Stimulated activated CD8-positive, alpha-beta memory T cell treated with anti-CD3 and anti-CD28 coated beads, Interleukin-12 subunit alpha, Interleukin-12 subunit beta, amount 100 ng/mL, for 1 hour (primary cell): Measurements from ENCODE around the gene PSAP.

Experiments used
- DNase-seq: peaks from one replicate; pipeline ENCODE4 v3.0.0-alpha.2; 2020; ENCODE audit warnings: low read depth

Gene PSAP

GRCh38 chr10:71825217-71825616 is 25.8 kb downstream of the PSAP start:
- DNase-seq, result no peak

- DNase-seq, result no peak
These were observed 26.7 kb downstream of the PSAP start for GRCh38 chr10:71824333-71824732.

GRCh38 chr10:71823356-71823755 is 27.7 kb downstream of the PSAP start:
- no peak for DNase-seq

- no peak for DNase-seq
These were observed 28.9 kb downstream of the PSAP start for GRCh38 chr10:71821909-71822763.

GRCh38 chr10:71820966-71821365 is 30.1 kb downstream of the PSAP start:
- no peak for DNase-seq

GRCh38 chr10:71819985-71820384 is 31.1 kb downstream of the PSAP start:
- no peak for DNase-seq

GRCh38 chr10:71819441-71819861 is 31.6 kb downstream of the PSAP start:
- no peak for DNase-seq

- no peak for DNase-seq
These were observed 32.3 kb downstream of the PSAP start for GRCh38 chr10:71818674-71819260.

GRCh38 chr10:71817831-71818655 is 33.0 kb downstream of the PSAP start:
- DNase-seq, result no peak

GRCh38 chr10:71816936-71817618 is 34.0 kb downstream of the PSAP start:
- DNase-seq, result no peak

GRCh38 chr10:71816421-71816851 is 34.6 kb downstream of the PSAP start:
- no peak for DNase-seq

- DNase-seq, result no peak
These were observed 35.4 kb downstream of the PSAP start for GRCh38 chr10:71815515-71816130.

- no peak for DNase-seq
These were observed 36.1 kb downstream of the PSAP start for GRCh38 chr10:71814922-71815411.

GRCh38 chr10:71812913-71813590 is 38.0 kb downstream of the PSAP start:
- no peak for DNase-seq

- peak; percentile 64 for DNase-seq
These were observed 38.8 kb downstream of the PSAP start for GRCh38 chr10:71812016-71812912.

GRCh38 chr10:71811351-71811750 is 39.7 kb downstream of the PSAP start:
- DNase-seq, result no peak

GRCh38 chr10:71810048-71810750 is 40.9 kb downstream of the PSAP start:
- no peak for DNase-seq

- DNase-seq, result no peak
These were observed 41.4 kb downstream of the PSAP start for GRCh38 chr10:71809628-71810027.
